GM23338 (cell line): ENCODE results near the gene TRIB2.

Source experiments
- CREB1 ChIP-seq: fragments of 250-450 bp; sonication (Bioruptor Pico); IDR thresholded peaks from 2 replicates; pipeline ENCODE4 v1.5.0; 2020; ENCODE audit warnings: low read depth, mild to moderate bottlenecking, moderate library complexity
- EZH2 ChIP-seq: fragments of 200-600 bp; sonication (generic); IDR thresholded peaks from one replicate; pipeline ENCODE4 v1.8.0; 2017; ENCODE audit warnings: antibody characterized with exemption, mild to moderate bottlenecking, low read depth; ENCODE audit not compliant: unreplicated experiment
- EZH2phosphoT487 ChIP-seq: fragments of 200-600 bp; sonication (generic); IDR thresholded peaks from one replicate; pipeline ENCODE4 v1.8.1; 2018; ENCODE audit warnings: antibody characterized with exemption; ENCODE audit not compliant: unreplicated experiment
- JUNB ChIP-seq: IDR thresholded peaks from one replicate; pipeline ENCODE4 v1.6.1; 2016; ENCODE audit warnings: antibody characterized with exemption; ENCODE audit not compliant: unreplicated experiment
- NANOG ChIP-seq: IDR thresholded peaks from 2 replicates; pipeline ENCODE4 v1.6.1; 2016; ENCODE audit warnings: antibody characterized with exemption, borderline replicate concordance
- POLR2AphosphoS5 ChIP-seq: IDR thresholded peaks from 2 replicates; pipeline ENCODE4 v1.6.1; 2016; ENCODE audit warnings: antibody characterized with exemption, low read depth
- STAT1 ChIP-seq: IDR thresholded peaks from one replicate; pipeline ENCODE4 v1.6.1; 2016; ENCODE audit warnings: antibody characterized with exemption; ENCODE audit not compliant: unreplicated experiment
- ZNF331 ChIP-seq: fragments of 250-450 bp; sonication (Bioruptor Pico); IDR thresholded peaks from 2 replicates; pipeline ENCODE4 v1.5.0; 2020; ENCODE audit warnings: low read depth, mild to moderate bottlenecking, moderate library complexity
- TF ChIP-seq, protein P1 (sequence below), 2 experiments: fragments of 200-600 bp in 1 of 2; sonication (generic) in 1 of 2; conservative IDR thresholded peaks; 2 replicates each; pipeline versions ENCODE4 v1.5.1 to v1.6.1; 2016 to 2017; ENCODE audit warnings: antibody characterized with exemption in 2 of 2, low read depth in 2 of 2, mild to moderate bottlenecking in 2 of 2, moderate library complexity in 1 of 2
- TF ChIP-seq, protein P2 (sequence below): IDR thresholded peaks from one replicate; pipeline ENCODE4 v1.6.1; 2018; ENCODE audit warnings: antibody characterized with exemption; ENCODE audit not compliant: unreplicated experiment

DNA sequence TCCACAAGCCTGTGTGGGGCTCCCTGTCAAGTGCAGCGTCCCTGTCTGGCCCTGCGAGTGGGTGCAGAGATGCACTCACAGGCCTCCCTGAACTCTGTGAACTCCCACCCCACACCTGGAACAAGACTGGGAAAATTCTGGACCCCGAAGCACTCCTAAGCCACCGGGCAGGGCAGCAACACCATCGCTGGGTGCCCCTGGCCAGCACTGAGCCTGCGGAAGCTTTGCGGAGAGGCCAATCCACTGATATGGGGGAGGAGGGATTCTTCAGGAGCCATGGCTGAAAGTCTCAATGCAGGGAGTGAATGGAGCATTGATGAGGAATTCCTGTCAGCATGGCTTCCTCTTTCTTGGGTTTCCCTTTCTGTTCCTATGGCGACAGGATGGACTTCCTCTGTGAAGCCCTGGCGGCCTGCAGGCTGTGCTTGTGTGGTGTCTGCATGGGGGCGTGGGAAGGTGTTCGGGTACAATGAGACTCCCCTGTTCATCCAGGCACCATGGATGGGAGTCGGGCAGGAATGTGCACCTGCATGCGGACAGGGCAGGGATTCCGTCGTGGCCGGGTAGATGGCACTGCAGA, 15.1 kb downstream of the TRIB2 start:
- TF ChIP-seq POLR2AphosphoS5 (no peak), EZH2 (no peak), CREB1 (CRISPR knock-in tag) (no peak), EZH2phosphoT487 (no peak), ZNF331 (no peak), JUNB (no peak), STAT1 (no peak), NANOG (no peak)
- TF ChIP-seq, protein P1, sequence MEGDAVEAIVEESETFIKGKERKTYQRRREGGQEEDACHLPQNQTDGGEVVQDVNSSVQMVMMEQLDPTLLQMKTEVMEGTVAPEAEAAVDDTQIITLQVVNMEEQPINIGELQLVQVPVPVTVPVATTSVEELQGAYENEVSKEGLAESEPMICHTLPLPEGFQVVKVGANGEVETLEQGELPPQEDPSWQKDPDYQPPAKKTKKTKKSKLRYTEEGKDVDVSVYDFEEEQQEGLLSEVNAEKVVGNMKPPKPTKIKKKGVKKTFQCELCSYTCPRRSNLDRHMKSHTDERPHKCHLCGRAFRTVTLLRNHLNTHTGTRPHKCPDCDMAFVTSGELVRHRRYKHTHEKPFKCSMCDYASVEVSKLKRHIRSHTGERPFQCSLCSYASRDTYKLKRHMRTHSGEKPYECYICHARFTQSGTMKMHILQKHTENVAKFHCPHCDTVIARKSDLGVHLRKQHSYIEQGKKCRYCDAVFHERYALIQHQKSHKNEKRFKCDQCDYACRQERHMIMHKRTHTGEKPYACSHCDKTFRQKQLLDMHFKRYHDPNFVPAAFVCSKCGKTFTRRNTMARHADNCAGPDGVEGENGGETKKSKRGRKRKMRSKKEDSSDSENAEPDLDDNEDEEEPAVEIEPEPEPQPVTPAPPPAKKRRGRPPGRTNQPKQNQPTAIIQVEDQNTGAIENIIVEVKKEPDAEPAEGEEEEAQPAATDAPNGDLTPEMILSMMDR (conservative IDR thresholded peaks at IDR 0.05; ENCODE audit: low read depth in 2 of 2) = no peak
- TF ChIP-seq, protein P2, sequence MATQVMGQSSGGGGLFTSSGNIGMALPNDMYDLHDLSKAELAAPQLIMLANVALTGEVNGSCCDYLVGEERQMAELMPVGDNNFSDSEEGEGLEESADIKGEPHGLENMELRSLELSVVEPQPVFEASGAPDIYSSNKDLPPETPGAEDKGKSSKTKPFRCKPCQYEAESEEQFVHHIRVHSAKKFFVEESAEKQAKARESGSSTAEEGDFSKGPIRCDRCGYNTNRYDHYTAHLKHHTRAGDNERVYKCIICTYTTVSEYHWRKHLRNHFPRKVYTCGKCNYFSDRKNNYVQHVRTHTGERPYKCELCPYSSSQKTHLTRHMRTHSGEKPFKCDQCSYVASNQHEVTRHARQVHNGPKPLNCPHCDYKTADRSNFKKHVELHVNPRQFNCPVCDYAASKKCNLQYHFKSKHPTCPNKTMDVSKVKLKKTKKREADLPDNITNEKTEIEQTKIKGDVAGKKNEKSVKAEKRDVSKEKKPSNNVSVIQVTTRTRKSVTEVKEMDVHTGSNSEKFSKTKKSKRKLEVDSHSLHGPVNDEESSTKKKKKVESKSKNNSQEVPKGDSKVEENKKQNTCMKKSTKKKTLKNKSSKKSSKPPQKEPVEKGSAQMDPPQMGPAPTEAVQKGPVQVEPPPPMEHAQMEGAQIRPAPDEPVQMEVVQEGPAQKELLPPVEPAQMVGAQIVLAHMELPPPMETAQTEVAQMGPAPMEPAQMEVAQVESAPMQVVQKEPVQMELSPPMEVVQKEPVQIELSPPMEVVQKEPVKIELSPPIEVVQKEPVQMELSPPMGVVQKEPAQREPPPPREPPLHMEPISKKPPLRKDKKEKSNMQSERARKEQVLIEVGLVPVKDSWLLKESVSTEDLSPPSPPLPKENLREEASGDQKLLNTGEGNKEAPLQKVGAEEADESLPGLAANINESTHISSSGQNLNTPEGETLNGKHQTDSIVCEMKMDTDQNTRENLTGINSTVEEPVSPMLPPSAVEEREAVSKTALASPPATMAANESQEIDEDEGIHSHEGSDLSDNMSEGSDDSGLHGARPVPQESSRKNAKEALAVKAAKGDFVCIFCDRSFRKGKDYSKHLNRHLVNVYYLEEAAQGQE = no peak
